GM23248 (cell line): ENCODE results near the gene ZNF438.

ENCODE experiments used
- EZH2 ChIP-seq: fragments of 200-600 bp; sonication (generic); IDR thresholded peaks from 2 replicates; pipeline ENCODE4 v1.6.1; 2018; ENCODE audit warnings: antibody characterized with exemption, mild to moderate bottlenecking; ENCODE audit not compliant: insufficient read depth, poor library complexity, severe bottlenecking
- EZH2phosphoT487 ChIP-seq: fragments of 200-600 bp; sonication (generic); IDR thresholded peaks from 2 replicates; pipeline ENCODE4 v1.6.1; 2018; ENCODE audit warnings: antibody characterized with exemption, moderate library complexity, mild to moderate bottlenecking, low read depth; ENCODE audit not compliant: insufficient read depth

DNA sequence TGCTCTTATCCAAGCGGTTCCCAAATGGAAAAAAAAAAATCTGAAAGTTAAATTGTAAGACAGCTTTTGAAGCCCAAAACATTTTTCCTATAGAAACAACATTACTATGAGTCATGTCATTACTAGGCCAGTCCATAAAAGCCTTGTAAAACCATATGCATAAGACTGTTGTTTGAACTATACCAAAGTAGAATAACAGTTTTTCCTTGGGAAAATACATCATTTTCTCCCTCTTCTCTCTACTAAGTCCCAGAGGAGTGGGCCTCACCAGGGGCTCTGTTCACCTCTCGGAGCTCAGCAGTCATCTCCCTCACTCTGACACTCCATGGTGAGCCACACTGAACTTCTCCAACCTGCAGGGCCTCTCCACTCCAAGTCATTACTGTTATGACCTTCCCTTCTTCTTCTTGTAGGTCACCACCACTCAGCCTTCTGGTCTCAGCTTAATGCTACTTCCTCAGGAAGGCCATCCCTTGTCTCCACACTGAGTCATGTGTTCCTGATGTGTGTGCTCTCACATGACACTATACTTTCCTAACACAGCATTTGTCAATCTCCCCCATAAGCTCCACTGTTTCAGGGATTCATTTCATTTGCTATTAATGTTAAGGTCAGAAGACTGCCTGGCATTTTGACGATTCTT, 32.5 kb downstream of the ZNF438 start:
- TF ChIP-seq EZH2 (no peak), EZH2phosphoT487 (no peak)
